ENCODE data around the gene SNAP91. TPM values are rescaled to one million over a fixed set of nuclear protein-coding genes. Genes with fewer than 3 reads are reported as not detected.
"Not testable (repeated sequence)": the region's sequence is repeated elsewhere in the genome, so short reads cannot be mapped to it uniquely, and the experiment has no call there.

Gene SNAP91
- total and polyA plus RNA-seq, 7 donors, result 0.09 to 0.81 (median 0.51) TPM; not detected in 4

DNA sequence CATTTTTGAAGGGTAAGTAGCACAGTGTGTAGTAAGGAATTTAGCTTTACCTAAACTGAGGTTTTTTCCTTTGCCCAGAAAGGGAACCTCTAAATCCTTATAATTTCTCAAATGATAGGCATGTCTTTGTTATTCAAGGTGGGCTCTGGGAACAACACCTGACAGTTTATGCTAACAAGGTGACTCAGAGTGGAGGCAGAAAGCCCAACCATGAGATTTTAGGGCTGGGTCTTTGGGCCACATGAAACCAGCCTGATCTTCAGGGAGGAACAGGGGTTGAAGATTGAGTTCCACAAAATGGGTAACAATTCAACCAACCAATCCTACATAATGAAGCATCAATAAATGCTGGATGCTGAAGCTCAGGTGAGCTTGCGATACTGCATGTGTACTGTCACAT, 149.9 kb downstream of the SNAP91 start:
- TF ChIP-seq, protein P1, sequence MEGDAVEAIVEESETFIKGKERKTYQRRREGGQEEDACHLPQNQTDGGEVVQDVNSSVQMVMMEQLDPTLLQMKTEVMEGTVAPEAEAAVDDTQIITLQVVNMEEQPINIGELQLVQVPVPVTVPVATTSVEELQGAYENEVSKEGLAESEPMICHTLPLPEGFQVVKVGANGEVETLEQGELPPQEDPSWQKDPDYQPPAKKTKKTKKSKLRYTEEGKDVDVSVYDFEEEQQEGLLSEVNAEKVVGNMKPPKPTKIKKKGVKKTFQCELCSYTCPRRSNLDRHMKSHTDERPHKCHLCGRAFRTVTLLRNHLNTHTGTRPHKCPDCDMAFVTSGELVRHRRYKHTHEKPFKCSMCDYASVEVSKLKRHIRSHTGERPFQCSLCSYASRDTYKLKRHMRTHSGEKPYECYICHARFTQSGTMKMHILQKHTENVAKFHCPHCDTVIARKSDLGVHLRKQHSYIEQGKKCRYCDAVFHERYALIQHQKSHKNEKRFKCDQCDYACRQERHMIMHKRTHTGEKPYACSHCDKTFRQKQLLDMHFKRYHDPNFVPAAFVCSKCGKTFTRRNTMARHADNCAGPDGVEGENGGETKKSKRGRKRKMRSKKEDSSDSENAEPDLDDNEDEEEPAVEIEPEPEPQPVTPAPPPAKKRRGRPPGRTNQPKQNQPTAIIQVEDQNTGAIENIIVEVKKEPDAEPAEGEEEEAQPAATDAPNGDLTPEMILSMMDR (IDR thresholded peaks at IDR 0.05), result no peak
- Histone ChIP-seq H3K4me3 (no peak overlapping the region), H3K4me1 (no peaks in the 10 kb centered on the region), H3K27ac (no peak overlapping the region), H3K36me3 (ENCODE audit: insufficient read depth in 1 of 2, low read depth in 1 of 2) (no peaks in the 10 kb centered on the region), H3K27me3 (ENCODE audit: insufficient read depth in 3 of 3, low read length in 2 of 3) (no peaks in the 10 kb centered on the region), H3K9me3 (no peaks in the 10 kb centered on the region)
- intact Hi-C loops (cut with DNase I), result no loop called here
- ATAC-seq (no peak), DNase-seq (no peak)
- 96 to 100% (median 100%) methylated on average over 1 of the region's 1 CpG for WGBS, 3 donors

DNA sequence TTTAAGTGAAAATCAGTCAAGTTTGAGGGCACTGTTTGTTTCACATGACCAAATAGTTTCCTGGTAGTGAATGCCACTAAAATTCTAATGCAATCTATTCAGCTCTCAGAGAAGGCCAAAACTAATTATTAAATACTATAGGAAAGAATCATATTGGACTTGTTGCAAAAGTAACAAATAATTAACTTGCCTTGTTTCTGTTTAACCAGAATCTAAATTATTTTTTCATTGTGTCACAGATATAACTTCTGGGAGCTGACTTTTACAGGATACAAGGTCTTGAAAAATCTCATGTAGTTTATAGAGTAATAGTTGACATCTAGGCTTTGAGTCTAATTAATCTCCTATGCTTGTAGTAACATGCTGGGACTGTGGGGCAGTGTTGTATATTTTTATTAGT, 152.0 kb downstream of the SNAP91 start:
- Histone ChIP-seq H3K27ac (no peak overlapping the region), H3K4me3 (no peak overlapping the region), H3K4me1 (no peaks in the 10 kb centered on the region), H3K27me3 (ENCODE audit: insufficient read depth in 3 of 3, low read length in 2 of 3) (no peaks in the 10 kb centered on the region), H3K9me3 (no peaks in the 10 kb centered on the region), H3K36me3 (ENCODE audit: insufficient read depth in 1 of 2, low read depth in 1 of 2) (no peaks in the 10 kb centered on the region)
- intact Hi-C loops (cut with DNase I), result no loop called here
- DNase-seq (no peak), ATAC-seq (no peak)
- TF ChIP-seq, protein P1 (IDR thresholded peaks at IDR 0.05), result no peak

DNA sequence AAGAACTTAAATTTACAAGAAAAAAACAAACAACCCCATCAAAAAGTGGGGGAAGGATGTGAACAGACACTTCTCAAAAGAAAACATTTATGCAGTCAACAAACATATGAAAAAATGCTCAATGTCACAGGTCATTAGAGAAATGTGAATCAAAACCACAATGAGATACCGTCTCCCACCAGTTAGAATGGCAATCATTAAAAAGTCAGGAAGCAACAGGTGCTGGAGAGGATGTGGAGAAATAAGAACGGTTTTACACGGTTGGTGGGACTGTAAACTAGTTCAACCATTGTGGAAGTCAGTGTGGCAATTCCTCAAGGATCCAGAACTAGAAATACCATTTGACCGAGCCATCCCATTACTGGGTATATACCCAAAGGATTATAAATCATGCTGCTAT, 157.2 kb downstream of the SNAP91 start:
- H3K36me3 ChIP-seq (ENCODE audit: insufficient read depth in 1 of 2, low read depth in 1 of 2); H3K4me1 ChIP-seq; DNase-seq; H3K4me3 ChIP-seq; intact Hi-C loops (cut with DNase I); H3K27me3 ChIP-seq (ENCODE audit: insufficient read depth in 3 of 3, low read length in 2 of 3); H3K27ac ChIP-seq; H3K9me3 ChIP-seq; ATAC-seq: not testable (repeated sequence)
- 87 to 90% (median 89%) methylated on average over 4 of the region's 4 CpGs for WGBS, 3 donors

DNA sequence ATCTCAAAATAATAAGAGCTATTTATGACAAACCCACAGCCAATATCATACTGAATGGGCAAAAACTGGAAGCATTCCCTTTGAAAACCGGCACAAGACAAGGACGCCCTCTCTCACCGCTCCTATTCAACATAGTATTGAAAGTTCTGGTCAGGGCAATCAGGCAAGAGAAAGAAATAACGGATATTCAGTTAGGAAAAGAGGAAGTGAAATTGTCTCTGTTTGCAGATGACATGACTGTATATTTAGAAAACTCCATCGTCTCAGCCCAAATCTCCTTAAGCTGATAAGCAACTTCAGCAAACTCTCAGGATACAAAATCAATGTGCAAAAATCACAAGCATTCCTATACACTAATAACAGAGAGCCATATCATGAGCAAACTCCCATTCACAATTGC, 158.4 kb downstream of the SNAP91 start:
- H3K27me3 ChIP-seq (ENCODE audit: insufficient read depth in 3 of 3, low read length in 2 of 3); H3K27ac ChIP-seq; ATAC-seq; H3K4me3 ChIP-seq; H3K9me3 ChIP-seq; H3K4me1 ChIP-seq; intact Hi-C loops (cut with DNase I); DNase-seq; H3K36me3 ChIP-seq (ENCODE audit: insufficient read depth in 1 of 2, low read depth in 1 of 2): not testable (repeated sequence)
- 66 to 85% (median 67%) methylated on average over 5 of the region's 5 CpGs for WGBS, 3 donors

DNA sequence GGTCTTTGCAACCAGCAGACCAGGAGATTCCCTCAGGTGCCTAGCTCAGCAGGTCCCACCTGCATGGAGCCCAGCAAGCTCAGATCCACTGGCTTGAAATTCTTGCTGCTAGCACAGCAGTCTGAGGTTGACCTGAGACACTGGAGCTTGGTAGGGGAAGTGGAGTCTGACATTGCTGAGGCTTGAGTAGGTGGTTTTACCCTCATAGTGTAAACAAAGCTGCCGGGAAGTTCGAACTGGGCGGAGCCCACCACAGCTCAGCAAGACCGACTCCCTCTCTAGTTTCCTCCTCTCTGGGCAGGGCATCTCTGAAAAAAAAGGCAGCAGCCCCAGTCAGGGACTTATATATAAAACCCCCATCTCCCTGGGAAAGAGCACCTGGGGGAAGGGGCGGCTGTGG, 162.3 kb downstream of the SNAP91 start:
- DNase-seq, result no peak
- no peaks in the 10 kb centered on the region for H3K27me3 ChIP-seq (ENCODE audit: insufficient read depth in 3 of 3, low read length in 2 of 3)
- no peaks in the 10 kb centered on the region for H3K36me3 ChIP-seq (ENCODE audit: insufficient read depth in 1 of 2, low read depth in 1 of 2)
- ATAC-seq, result no peak
- H3K4me3 ChIP-seq, result no peak overlapping the region
- H3K27ac ChIP-seq, result no peak overlapping the region
- H3K4me1 ChIP-seq, result no peaks in the 10 kb centered on the region
- 66 to 83% (median 71%) methylated on average over 5 of the region's 5 CpGs for WGBS, 3 donors
- TF ChIP-seq, protein P1 (IDR thresholded peaks at IDR 0.05), result no peak
- peaks cover 6% of the 10 kb centered on the region for H3K9me3 ChIP-seq
- intact Hi-C loops (cut with DNase I), result no loop called here

DNA sequence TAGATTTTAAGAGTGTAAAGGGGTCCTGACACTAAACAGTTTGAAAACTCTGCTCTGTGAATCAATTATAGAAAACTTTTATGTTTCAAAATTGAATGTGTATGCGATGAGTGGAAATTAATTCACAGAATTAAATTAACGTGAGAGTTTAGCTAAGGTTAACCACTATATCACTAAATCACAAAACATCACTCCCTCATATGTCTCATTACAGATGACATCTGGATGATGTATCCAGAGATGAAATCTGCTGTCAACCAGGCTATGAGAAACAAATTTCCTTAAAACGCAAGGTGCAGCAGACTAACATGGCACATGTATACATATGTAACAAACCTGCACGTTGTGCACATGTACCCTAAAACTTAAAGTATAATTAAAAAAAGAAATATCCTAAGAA, 169.2 kb downstream of the SNAP91 start:
- intact Hi-C loops (cut with DNase I), result no loop called here
- no peak overlapping the region for H3K4me3 ChIP-seq
- TF ChIP-seq, protein P1 (IDR thresholded peaks at IDR 0.05), result no peak
- ATAC-seq (no peak), DNase-seq (no peak)
- WGBS, 3 donors, result 76 to 81% (median 79%) methylated on average over 4 of the region's 4 CpGs
- H3K4me1 ChIP-seq, result no peaks in the 10 kb centered on the region
- H3K9me3 ChIP-seq, result no peaks in the 10 kb centered on the region
- H3K27me3 ChIP-seq (ENCODE audit: insufficient read depth in 3 of 3, low read length in 2 of 3), result no peaks in the 10 kb centered on the region
- no peak overlapping the region for H3K27ac ChIP-seq
- H3K36me3 ChIP-seq (ENCODE audit: insufficient read depth in 1 of 2, low read depth in 1 of 2), result no peaks in the 10 kb centered on the region
